Endothelial cell of umbilical vein (primary cell): Measurements from ENCODE around the gene RAPGEF6. TPM values are rescaled to one million over a fixed set of nuclear protein-coding genes. Genes with fewer than 3 reads are reported as not detected.

Source experiments
- BruUV-seq: library from RNA; stranded (reverse); fragments of 400-500 nt; replicated peaks from 2 replicates; lab custom pipeline; 2021; lab: Mats Ljungman, UMichigan
- CTCF ChIA-PET: fragments of 300-600, 350-600 bp; sonication (Branson Sonifier 250); formaldehyde crosslinking; loops from one replicate; lab custom pipeline; 2021; ENCODE audit warnings: antibody characterized with exemption, inconsistent platforms; lab: Charles Lee
- POLR2A ChIA-PET: fragments of 300-600, 350-600 bp; sonication (Branson Sonifier 250); formaldehyde crosslinking; loops from one replicate; lab custom pipeline; 2021; ENCODE audit warnings: antibody characterized with exemption, inconsistent platforms; lab: Charles Lee
- DNase-seq: peaks from one replicate; pipeline ENCODE4 v3.0.0-alpha.2; 2011; ENCODE audit warnings: low read depth, low spot score
- FAIRE-seq: peaks from 2 replicates; lab custom pipeline; 2011; peaks lifted over from hg19 to GRCh38; lab: Jason Lieb, UNC
- H2AFZ ChIP-seq: 2 replicates; pipeline ENCODE4 v1.6.0; 2012; ENCODE audit warnings: low read depth, low read length, control low read depth, inconsistent platforms
- H3K27ac ChIP-seq: 2 replicates; pipeline ENCODE4 v1.5.1; 2011; ENCODE audit warnings: low read depth, mild to moderate bottlenecking, control low read depth, low read length, moderate library complexity; ENCODE audit not compliant: insufficient read depth
- H3K27me3 ChIP-seq, 2 experiments: 2 replicates each; pipeline versions ENCODE4 v1.6.0 to v1.6.1; 2011; ENCODE audit warnings: low read length in 2 of 2, mixed read lengths in 1 of 2; ENCODE audit not compliant: control insufficient read depth in 2 of 2, insufficient read depth in 2 of 2
- H3K36me3 ChIP-seq, 2 experiments: 2 replicates in 1 of 2; 3 replicates in 1 of 2; pipeline ENCODE4 v1.5.1; 2011; ENCODE audit warnings: low read length in 2 of 2, mild to moderate bottlenecking in 1 of 2, moderate library complexity in 1 of 2; ENCODE audit not compliant: control insufficient read depth in 2 of 2, insufficient read depth in 2 of 2; ENCODE audit errors: extremely low read depth in 1 of 2
- H3K4me1 ChIP-seq: 3 replicates; pipeline ENCODE4 v1.5.1; 2011; ENCODE audit warnings: mild to moderate bottlenecking, low read length; ENCODE audit not compliant: control insufficient read depth, insufficient read depth; ENCODE audit errors: extremely low read depth
- H3K4me2 ChIP-seq: 2 replicates; pipeline ENCODE4 v1.6.1; 2011; ENCODE audit warnings: low read length, control low read depth, mixed read lengths; ENCODE audit not compliant: insufficient read depth
- H3K4me3 ChIP-seq, 3 experiments: fragments of 200-600 bp in 1 of 3; sonication (generic), shearing (Covaris generic) in 1 of 3; replicated peaks in 1 of 3; 2 replicates each; pipeline ENCODE4 v1.5.1; 2011 to 2016; ENCODE audit warnings: control low read depth in 3 of 3, low read length in 3 of 3, mild to moderate bottlenecking in 2 of 3, inconsistent platforms in 1 of 3, low read depth in 1 of 3, moderate library complexity in 1 of 3; ENCODE audit not compliant: insufficient read depth in 1 of 3
- H3K79me2 ChIP-seq: 2 replicates; pipeline ENCODE4 v1.6.0; 2012; ENCODE audit warnings: low read length, inconsistent platforms; ENCODE audit not compliant: control insufficient read depth, insufficient read depth
- H3K9ac ChIP-seq: replicated peaks from 2 replicates; pipeline ENCODE3; 2011; ENCODE audit warnings: low read length, control low read depth; ENCODE audit not compliant: insufficient read depth; ENCODE audit errors: extremely low read depth
- H3K9me1 ChIP-seq: replicated peaks from 3 replicates; pipeline ENCODE4 v1.6.0; 2011; ENCODE audit warnings: mild to moderate bottlenecking, low read length; ENCODE audit not compliant: control insufficient read depth, insufficient read depth; ENCODE audit errors: extremely low read depth
- H3K9me3 ChIP-seq: replicated peaks from 2 replicates; pipeline ENCODE4 v1.5.1; 2012; ENCODE audit warnings: low read length, inconsistent platforms; ENCODE audit not compliant: control insufficient read depth, insufficient read depth
- H4K20me1 ChIP-seq: replicated peaks from 2 replicates; pipeline ENCODE3; 2011; ENCODE audit warnings: mild to moderate bottlenecking, low read length; ENCODE audit not compliant: control insufficient read depth, insufficient read depth; ENCODE audit errors: extremely low read depth
- EZH2 ChIP-seq: IDR thresholded peaks from 2 replicates; pipeline ENCODE4 v1.6.1; 2012; ENCODE audit warnings: borderline replicate concordance, low read depth, mild to moderate bottlenecking, moderate library complexity, low read length, inconsistent platforms; ENCODE audit not compliant: severe bottlenecking
- FOS ChIP-seq: IDR thresholded peaks from 2 replicates; pipeline ENCODE4 v1.6.1; 2011; ENCODE audit warnings: mild to moderate bottlenecking, low read length, moderate library complexity, borderline replicate concordance; ENCODE audit not compliant: insufficient read depth
- GATA2 ChIP-seq: IDR thresholded peaks from 2 replicates; pipeline ENCODE4 v1.7.0; 2011; ENCODE audit warnings: low read depth, mild to moderate bottlenecking, moderate library complexity, mixed read lengths, low read length; ENCODE audit not compliant: insufficient read length, insufficient read depth
- JUN ChIP-seq: IDR thresholded peaks from 2 replicates; pipeline ENCODE4 v1.6.1; 2011; ENCODE audit warnings: borderline replicate concordance, low read depth; ENCODE audit not compliant: insufficient read length, insufficient read depth
- MYC ChIP-seq: IDR thresholded peaks from one replicate; pipeline ENCODE4 v1.6.1; 2011; ENCODE audit warnings: mild to moderate bottlenecking, low read depth, low read length
- POLR2A ChIP-seq: IDR thresholded peaks from 2 replicates; pipeline ENCODE4 v1.6.1; 2012; ENCODE audit warnings: low read depth, mild to moderate bottlenecking, control low read depth, low read length
- POLR2AphosphoS5 ChIP-seq: IDR thresholded peaks from 2 replicates; pipeline ENCODE4 v1.6.1; 2012; ENCODE audit warnings: low read depth, mild to moderate bottlenecking, control low read depth, low read length, moderate library complexity; ENCODE audit not compliant: insufficient read depth
- dilution Hi-C: fragments of 300-500 bp; cut with MboI; formaldehyde crosslinking; loops from one replicate; pipeline ENCODE4 v1.15.0; 2019; ENCODE audit warnings: low sequenced_read_pairs; ENCODE audit not compliant: extremely low pct_ligation_motif_present
- intact Hi-C: fragments of 100-400 bp; cut with micrococcal nuclease; formaldehyde crosslinking; loops from one replicate; pipeline ENCODE4 v1.10.0; 2022
- polyA plus RNA-seq, 4 experiments: library from polyadenylated mRNA; depleted of rRNA in 3 of 4; stranded (reverse) in 3 of 4; unstranded in 1 of 4; fragments of >200 nt; gene quantifications; 2 replicates each; pipeline versions ENCODE4 v1.2.1 to v1.2.3, GENCODE V29; 2011 to 2012; ENCODE audit warnings: missing spikeins in 1 of 4
- total RNA-seq: library from RNA; stranded (reverse); gene quantifications from 2 replicates; pipeline ENCODE4 v1.2.3, GENCODE V29; 2021
- TF ChIP-seq, protein P1 (sequence below): IDR thresholded peaks from 2 replicates; pipeline ENCODE4 v1.6.1; 2011; ENCODE audit not compliant: insufficient read depth, insufficient read length
- TF ChIP-seq, protein P2 (sequence below), 2 donors: IDR thresholded peaks; 1 replicate in 1 of 2; 2 replicates in 1 of 2; pipeline ENCODE4 v1.5.1; 2011; ENCODE audit warnings: low read length in 2 of 2, mild to moderate bottlenecking in 2 of 2, moderate library complexity in 2 of 2, control low read depth in 1 of 2, inconsistent platforms in 1 of 2, low read depth in 1 of 2; ENCODE audit not compliant: insufficient read depth in 1 of 2; ENCODE audit errors: extremely low read depth in 1 of 2

RAPGEF6 gene
- total and polyA plus RNA-seq, 2 donors (not counting 3 experiments of a cell fraction or from before 2014, with no cell fraction given): 3.5 to 17.5 TPM

DNA sequence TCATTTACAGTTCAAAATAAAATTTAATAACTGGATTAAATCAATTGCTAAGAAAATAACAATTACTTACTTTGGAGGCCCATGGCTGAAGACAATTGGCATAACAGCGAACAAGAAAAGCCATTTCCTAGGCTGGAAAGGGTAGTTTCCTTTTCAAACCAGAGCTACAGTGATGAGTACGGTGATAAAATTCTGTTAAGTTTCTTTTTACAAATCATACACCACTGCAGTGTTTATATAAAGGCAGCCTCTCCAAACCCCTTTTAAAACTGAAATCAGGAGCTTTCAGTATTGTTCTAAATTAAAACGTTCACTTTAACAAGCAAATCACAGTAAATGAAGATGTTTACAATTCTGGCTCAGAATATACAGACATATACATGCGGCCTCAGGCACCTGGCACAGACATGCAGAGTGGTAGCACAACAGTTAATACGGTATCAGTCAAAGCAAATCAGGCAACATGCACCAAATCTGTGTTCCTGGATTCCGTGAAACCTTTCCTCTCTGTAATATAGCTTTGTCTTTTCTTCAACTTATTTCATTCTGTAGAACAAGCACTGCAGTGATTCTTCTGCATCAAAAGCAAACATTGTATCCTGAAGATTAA is 102.9 kb downstream of the RAPGEF6 start:
- intact Hi-C loops: loop anchor here (5.0 kb wide), 2 partner anchors 100 to 265 kb away; partner anchors contain the start of gene FNIP1

More for the DNA sequence above, 102.9 kb downstream of the RAPGEF6 start:
- Histone ChIP-seq H3K4me1 (peaks cover 32% of the 10 kb centered on the region), H3K36me3 (no peaks in the 10 kb centered on the region), H3K27me3 (no peaks in the 10 kb centered on the region), H3K4me3 (peak overlapping the region; percentile 5 to 48 (median 24)), H4K20me1 (no peaks in the 10 kb centered on the region), H2AFZ (peak overlapping the region; percentile 19), H3K27ac (peak overlapping the region; percentile 40), H3K4me2 (peak overlapping the region; percentile 89), H3K9ac (peak overlapping the region; percentile 46), H3K79me2 (no peaks in the 10 kb centered on the region), H3K9me1 (no peaks in the 10 kb centered on the region), H3K9me3 (no peaks in the 10 kb centered on the region)
- POLR2A ChIA-PET: interaction anchor here (0.9 kb wide), 1 partner anchor 9 kb away, joined by 6 read pairs; no protein-coding TSS in a partner anchor
- TF ChIP-seq POLR2A (no peak), MYC (no peak), GATA2 (no peak), POLR2AphosphoS5 (no peak), JUN (no peak), EZH2 (no peak), FOS (no peak)
- TF ChIP-seq, protein P1, sequence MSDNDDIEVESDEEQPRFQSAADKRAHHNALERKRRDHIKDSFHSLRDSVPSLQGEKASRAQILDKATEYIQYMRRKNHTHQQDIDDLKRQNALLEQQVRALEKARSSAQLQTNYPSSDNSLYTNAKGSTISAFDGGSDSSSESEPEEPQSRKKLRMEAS: no peak
- TF ChIP-seq, protein P2, sequence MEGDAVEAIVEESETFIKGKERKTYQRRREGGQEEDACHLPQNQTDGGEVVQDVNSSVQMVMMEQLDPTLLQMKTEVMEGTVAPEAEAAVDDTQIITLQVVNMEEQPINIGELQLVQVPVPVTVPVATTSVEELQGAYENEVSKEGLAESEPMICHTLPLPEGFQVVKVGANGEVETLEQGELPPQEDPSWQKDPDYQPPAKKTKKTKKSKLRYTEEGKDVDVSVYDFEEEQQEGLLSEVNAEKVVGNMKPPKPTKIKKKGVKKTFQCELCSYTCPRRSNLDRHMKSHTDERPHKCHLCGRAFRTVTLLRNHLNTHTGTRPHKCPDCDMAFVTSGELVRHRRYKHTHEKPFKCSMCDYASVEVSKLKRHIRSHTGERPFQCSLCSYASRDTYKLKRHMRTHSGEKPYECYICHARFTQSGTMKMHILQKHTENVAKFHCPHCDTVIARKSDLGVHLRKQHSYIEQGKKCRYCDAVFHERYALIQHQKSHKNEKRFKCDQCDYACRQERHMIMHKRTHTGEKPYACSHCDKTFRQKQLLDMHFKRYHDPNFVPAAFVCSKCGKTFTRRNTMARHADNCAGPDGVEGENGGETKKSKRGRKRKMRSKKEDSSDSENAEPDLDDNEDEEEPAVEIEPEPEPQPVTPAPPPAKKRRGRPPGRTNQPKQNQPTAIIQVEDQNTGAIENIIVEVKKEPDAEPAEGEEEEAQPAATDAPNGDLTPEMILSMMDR (IDR thresholded peaks at IDR 0.05; ENCODE audit: extremely low read depth in 1 of 2, insufficient read depth in 1 of 2, low read depth in 1 of 2, low read length in 2 of 2): no peak
- peak; percentile 49 for FAIRE-seq
- DNase-seq: peak; percentile 76
- dilution Hi-C loops: no loop called here
- BruUV-seq: no TSS peak
- CTCF ChIA-PET: interaction anchor here (0.7 to 3.2 kb wide), 14 partner anchors 8 to 476 kb away, joined by 3 to 22 read pairs (median 4); no protein-coding TSS in a partner anchor
